ENCODE results near the gene SLC25A24. TPM values are rescaled to one million over a fixed set of nuclear protein-coding genes. Genes with fewer than 3 reads are reported as not detected.

The SLC25A24 gene
- total RNA-seq, 1 donor from 2014 or later: 34.3 TPM

DNA sequence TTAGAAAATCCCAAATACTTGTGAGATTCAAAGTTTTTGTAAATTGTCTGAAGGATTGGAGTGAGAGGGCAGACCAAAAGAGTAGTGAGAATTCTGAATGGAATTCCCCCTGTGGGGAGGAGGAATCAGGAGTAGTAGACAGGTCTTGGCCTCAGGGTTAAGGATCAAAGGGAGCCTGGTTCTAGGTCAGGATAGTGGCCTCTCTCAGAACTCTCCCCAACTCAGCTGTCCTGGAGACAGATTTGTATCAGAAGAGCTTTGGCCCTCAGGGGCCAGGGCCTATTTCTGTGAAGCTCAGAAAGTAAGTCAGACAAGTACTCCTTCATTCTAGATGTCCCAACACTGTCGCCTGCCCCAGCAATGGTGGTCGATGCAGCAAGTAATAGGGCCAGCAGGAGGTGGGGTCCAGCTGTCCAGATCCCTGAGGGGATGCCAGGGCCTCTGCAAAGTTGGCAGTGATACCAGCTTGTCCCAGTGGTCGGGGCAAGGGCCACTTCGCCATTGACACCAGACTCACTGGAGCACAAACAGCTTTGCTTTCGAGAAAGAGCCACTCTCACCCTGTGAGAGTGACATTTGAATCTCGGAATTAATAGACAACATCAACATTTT, 115.2 kb downstream of the SLC25A24 start:
- Mint-ChIP-seq H3K27me3 (ENCODE audit: low read depth) (peaks cover 5% of the 10 kb centered on the region), H3K36me3 (no peaks in the 10 kb centered on the region), H3K4me3 (no peak overlapping the region), H3K4me1 (peaks cover 6% of the 10 kb centered on the region), H3K9me3 (no peaks in the 10 kb centered on the region), H3K27ac (no peak overlapping the region)
- TF ChIP-seq, protein P1, sequence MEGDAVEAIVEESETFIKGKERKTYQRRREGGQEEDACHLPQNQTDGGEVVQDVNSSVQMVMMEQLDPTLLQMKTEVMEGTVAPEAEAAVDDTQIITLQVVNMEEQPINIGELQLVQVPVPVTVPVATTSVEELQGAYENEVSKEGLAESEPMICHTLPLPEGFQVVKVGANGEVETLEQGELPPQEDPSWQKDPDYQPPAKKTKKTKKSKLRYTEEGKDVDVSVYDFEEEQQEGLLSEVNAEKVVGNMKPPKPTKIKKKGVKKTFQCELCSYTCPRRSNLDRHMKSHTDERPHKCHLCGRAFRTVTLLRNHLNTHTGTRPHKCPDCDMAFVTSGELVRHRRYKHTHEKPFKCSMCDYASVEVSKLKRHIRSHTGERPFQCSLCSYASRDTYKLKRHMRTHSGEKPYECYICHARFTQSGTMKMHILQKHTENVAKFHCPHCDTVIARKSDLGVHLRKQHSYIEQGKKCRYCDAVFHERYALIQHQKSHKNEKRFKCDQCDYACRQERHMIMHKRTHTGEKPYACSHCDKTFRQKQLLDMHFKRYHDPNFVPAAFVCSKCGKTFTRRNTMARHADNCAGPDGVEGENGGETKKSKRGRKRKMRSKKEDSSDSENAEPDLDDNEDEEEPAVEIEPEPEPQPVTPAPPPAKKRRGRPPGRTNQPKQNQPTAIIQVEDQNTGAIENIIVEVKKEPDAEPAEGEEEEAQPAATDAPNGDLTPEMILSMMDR (IDR thresholded peaks at IDR 0.05; ENCODE audit: unreplicated experiment): no peak
- DNase-seq (ENCODE audit: low spot score in 2 of 2, unreplicated experiment in 2 of 2): no peak

Other genes with a start within 250 kb of the SLC25A24 start
- gene VAV3, start 235.2 kb downstream of the SLC25A24 start, total RNA-seq: 2.1 to 3.2 TPM (median 2.4 TPM) in 3 replicates
- not detected in 3 replicates for gene NBPF4, start 43.7 kb upstream of the SLC25A24 start, total RNA-seq
- not detected in 3 replicates for gene NBPF6, start 250.0 kb upstream of the SLC25A24 start, total RNA-seq

Data from mesothelial cell of epicardium (in vitro differentiated cells).